Calu3 (cell line): Measurements from ENCODE around the gene PSMB2. TPM values are rescaled to one million over a fixed set of nuclear protein-coding genes. Genes with fewer than 3 reads are reported as not detected.

Source experiments
- BruUV-seq: library from RNA; stranded (reverse); fragments of 400-500 nt; replicated peaks from 2 replicates; lab custom pipeline; 2021; lab: Mats Ljungman, UMichigan
- CTCF ChIA-PET: fragments of 300-600 bp; sonication (Branson Sonifier 250); formaldehyde crosslinking; loops from one replicate; lab custom pipeline; 2022; ENCODE audit warnings: antibody characterized with exemption; lab: Charles Lee
- DNase-seq: peaks from one replicate; pipeline ENCODE4 v3.0.0; 2022
- H3K27ac Mint-ChIP-seq: one replicate; pipeline ENCODE4 v1.8.0; 2022; ENCODE audit warnings: mixed read lengths; ENCODE audit not compliant: unreplicated experiment
- H3K27me3 Mint-ChIP-seq: one replicate; pipeline ENCODE4 v1.8.0; 2022; ENCODE audit warnings: mixed read lengths; ENCODE audit not compliant: unreplicated experiment
- H3K36me3 Mint-ChIP-seq: one replicate; pipeline ENCODE4 v1.8.0; 2022; ENCODE audit warnings: mild to moderate bottlenecking, moderate library complexity, mixed read lengths; ENCODE audit not compliant: insufficient read depth, unreplicated experiment
- H3K4me1 Mint-ChIP-seq: one replicate; pipeline ENCODE4 v1.8.0; 2022; ENCODE audit warnings: mild to moderate bottlenecking, low read depth, mixed read lengths; ENCODE audit not compliant: unreplicated experiment
- H3K4me3 Mint-ChIP-seq: one replicate; pipeline ENCODE4 v1.8.0; 2022; ENCODE audit warnings: mild to moderate bottlenecking, low read depth, moderate library complexity, mixed read lengths; ENCODE audit not compliant: unreplicated experiment
- H3K9me3 Mint-ChIP-seq: one replicate; pipeline ENCODE4 v1.8.0; 2022; ENCODE audit warnings: low read depth, mixed read lengths; ENCODE audit not compliant: unreplicated experiment
- intact Hi-C: fragments of 100-400 bp; cut with micrococcal nuclease; formaldehyde crosslinking; loops from one replicate; pipeline ENCODE4 v1.10.0; 2022; ENCODE audit not compliant: unreplicated experiment
- total RNA-seq: library from RNA; stranded (reverse); gene quantifications from 2 replicates; pipeline ENCODE4 v1.2.3, GENCODE V29; 2022
- TF ChIP-seq, protein P1 (sequence below): fragments of 200-600 bp; IDR thresholded peaks from one replicate; pipeline ENCODE4 v1.8.0; 2022; ENCODE audit warnings: antibody characterized with exemption; ENCODE audit not compliant: unreplicated experiment

Gene PSMB2
- total RNA-seq, 1 experiment from 2014 or later: 109 TPM

DNA sequence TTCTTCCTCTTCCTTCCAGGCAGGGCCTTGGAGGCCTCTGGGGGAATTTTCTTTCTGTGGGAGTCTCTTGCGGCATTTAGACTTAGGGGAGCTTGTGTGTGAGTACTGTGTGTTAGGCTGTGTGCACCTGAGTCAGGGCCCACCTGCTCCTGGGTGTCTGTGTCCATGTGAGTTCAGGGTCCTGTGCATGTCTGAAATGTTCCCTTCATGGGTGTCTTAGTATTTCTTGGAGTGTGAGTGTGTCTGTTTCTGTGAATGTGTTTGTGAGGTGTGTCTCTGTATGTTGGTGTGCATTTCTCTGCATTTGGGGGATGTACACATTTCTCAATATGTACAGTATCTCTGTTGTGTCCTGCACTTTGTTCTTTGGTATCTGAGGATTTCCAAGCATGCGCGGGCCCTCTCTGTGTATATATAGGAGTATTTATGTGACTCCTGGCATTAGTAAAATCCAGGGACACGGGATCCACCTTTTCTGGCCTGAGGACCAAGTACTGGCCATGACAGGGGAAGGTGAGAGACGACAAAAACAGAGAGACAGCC lies 65.8 kb downstream of the PSMB2 start:
- intact Hi-C loops: no loop called here
- Mint-ChIP-seq H3K36me3 (peaks cover 11% of the 10 kb centered on the region), H3K4me1 (peaks cover 12% of the 10 kb centered on the region), H3K9me3 (no peaks in the 10 kb centered on the region), H3K27me3 (peaks cover 45% of the 10 kb centered on the region), H3K27ac (no peak overlapping the region), H3K4me3 (no peak overlapping the region)
- no peak for DNase-seq
- CTCF ChIA-PET: no interaction called here
- TF ChIP-seq, protein P1, sequence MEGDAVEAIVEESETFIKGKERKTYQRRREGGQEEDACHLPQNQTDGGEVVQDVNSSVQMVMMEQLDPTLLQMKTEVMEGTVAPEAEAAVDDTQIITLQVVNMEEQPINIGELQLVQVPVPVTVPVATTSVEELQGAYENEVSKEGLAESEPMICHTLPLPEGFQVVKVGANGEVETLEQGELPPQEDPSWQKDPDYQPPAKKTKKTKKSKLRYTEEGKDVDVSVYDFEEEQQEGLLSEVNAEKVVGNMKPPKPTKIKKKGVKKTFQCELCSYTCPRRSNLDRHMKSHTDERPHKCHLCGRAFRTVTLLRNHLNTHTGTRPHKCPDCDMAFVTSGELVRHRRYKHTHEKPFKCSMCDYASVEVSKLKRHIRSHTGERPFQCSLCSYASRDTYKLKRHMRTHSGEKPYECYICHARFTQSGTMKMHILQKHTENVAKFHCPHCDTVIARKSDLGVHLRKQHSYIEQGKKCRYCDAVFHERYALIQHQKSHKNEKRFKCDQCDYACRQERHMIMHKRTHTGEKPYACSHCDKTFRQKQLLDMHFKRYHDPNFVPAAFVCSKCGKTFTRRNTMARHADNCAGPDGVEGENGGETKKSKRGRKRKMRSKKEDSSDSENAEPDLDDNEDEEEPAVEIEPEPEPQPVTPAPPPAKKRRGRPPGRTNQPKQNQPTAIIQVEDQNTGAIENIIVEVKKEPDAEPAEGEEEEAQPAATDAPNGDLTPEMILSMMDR: no peak
- no TSS peak for BruUV-seq

DNA sequence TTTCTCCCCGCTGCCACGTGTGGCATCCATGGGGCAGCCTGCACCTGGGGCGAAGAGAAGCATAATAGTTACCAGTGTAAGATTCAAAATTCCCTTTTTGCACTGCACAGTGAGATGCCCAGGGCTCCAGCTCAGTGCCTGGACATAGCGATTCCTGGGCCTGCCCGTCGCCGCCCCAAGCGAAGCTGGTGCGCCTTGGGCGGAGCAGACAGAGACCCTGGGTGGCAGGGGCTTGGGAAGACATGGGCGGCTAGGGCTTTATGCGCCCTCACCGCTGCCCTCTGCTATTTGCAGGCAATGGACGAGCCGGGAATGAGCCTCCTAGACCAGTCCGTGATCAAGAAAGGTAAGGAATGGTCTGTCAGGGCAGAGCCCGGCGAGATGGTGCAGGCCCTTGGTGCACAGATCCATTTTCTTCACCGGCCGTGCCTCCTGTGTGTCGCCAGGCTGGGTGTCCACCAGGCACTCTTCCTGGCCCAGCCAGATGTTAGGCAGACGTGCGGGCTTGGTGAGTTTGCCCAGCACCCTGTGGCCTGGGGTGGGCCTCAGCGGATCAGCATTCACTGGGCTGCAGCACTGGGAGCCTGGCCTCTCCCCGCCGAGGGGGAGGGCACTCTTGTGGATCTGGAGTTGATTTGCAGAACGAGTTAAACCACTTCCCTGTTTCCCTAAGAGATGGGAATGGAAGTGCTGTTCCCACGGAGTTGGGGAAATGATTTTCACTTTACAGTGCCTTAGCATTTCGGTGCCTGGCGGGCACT lies 66.5 kb downstream of the PSMB2 start:
- no peak overlapping the region for H3K27ac Mint-ChIP-seq
- peaks cover 19% of the 10 kb centered on the region for H3K4me1 Mint-ChIP-seq
- CTCF ChIA-PET: no interaction called here
- H3K4me3 Mint-ChIP-seq: peak overlapping the region; percentile 63
- H3K9me3 Mint-ChIP-seq: no peaks in the 10 kb centered on the region
- no peak for DNase-seq
- intact Hi-C loops: no loop called here
- BruUV-seq: no TSS peak
- TF ChIP-seq, protein P1: no peak
- peaks cover 11% of the 10 kb centered on the region for H3K36me3 Mint-ChIP-seq
- peaks cover 51% of the 10 kb centered on the region for H3K27me3 Mint-ChIP-seq

DNA sequence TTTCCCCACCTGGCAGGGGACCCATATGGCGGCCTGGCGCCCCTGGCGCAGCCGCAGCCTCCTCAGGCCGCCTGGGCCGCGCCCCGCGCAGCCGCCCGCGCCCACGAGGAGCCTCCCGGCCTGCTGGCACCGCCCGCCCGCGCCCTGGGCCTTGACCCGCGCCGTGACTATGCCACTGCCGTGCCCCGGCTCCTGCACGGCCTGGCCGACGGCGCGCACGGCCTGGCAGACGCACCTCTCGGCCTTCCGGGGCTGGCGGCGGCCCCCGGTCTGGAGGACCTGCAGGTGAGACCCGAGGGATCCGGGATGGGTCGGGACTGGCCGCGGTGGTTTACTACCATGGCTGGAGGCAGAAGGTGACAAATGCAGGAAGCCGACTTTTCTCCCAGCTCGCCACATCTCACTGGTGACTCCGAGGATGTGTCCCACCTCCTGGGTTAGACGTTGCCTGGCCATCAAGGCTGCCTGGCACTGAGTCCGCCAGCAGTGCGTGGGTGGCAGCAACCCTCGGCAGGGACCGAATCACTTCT lies 67.1 kb downstream of the PSMB2 start:
- Mint-ChIP-seq H3K4me1 (peaks cover 25% of the 10 kb centered on the region), H3K36me3 (peaks cover 11% of the 10 kb centered on the region), H3K27me3 (peaks cover 52% of the 10 kb centered on the region), H3K4me3 (peak overlapping the region; percentile 63), H3K9me3 (no peaks in the 10 kb centered on the region), H3K27ac (no peak overlapping the region)
- no peak for DNase-seq
- TF ChIP-seq, protein P1: no peak
- no TSS peak for BruUV-seq
- intact Hi-C loops: no loop called here
- CTCF ChIA-PET: interaction anchor here (1.1 kb wide), 1 partner anchor 141 kb away, joined by 4 read pairs; no protein-coding TSS in a partner anchor

DNA sequence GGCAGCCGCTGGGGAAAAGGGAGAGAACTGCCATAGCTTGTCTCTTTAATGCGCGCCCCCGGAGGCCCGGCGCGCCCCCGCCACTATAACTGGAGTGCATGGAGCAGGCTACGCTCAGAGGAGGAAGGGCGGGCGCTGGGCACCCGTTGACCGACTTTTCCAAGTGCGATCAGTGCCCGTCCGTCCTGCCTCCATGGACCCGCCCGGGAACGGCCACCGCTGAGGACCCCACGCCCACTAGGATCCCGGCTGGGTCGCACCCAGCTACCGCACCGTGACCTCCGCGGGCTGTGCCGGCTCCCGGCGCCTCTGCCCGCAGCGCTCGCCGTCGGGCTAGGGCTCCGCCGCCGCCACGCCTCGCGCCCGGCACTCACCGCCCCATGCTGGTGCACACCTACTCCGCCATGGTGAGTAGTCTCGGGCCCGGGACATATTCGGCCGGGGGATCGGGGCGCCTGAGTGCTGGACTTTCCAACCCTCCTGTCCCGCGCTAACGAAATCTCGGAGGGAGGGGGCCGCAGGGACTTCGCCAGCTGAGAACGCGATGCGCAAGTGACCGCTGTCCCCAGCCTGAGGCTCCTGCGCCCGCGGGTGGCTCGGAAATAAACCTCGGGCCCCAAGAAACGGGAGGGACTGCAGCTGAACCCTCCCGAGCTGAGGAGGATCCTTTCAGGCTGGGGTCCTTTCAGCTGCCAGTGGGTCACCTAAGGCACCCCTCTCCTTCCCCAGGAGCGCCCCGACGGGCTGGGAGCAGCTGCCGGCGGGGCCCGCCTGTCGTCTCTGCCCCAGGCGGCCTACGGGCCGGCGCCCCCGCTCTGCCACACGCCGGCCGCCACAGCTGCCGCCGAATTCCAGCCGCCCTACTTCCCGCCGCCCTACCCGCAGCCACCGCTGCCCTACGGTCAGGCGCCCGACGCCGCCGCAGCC lies 67.9 kb downstream of the PSMB2 start, which contains the start of gene TFAP2E:
Gene TFAP2E, plus strand, starts transcription at position 117 of the 927 bp plus-strand sequence. Its CDS starts 264 bp downstream, at position 381.
- intact Hi-C loops: no loop called here
- BruUV-seq: no TSS peak
- peaks cover 11% of the 10 kb centered on the region for H3K36me3 Mint-ChIP-seq
- peak; percentile 69 for DNase-seq
- H3K4me3 Mint-ChIP-seq: peak within 1 kb of the TSS; percentile 63
- H3K9me3 Mint-ChIP-seq: no peaks in the 10 kb centered on the region
- H3K27ac Mint-ChIP-seq: no peak within 1 kb of the TSS
- TF ChIP-seq, protein P1: no peak
- CTCF ChIA-PET: interaction anchor here (0.5 to 2.7 kb wide), 4 partner anchors 16 to 153 kb away, joined by 3 to 8 read pairs (median 4); partner anchors contain the start of gene KIAA0319L
- H3K4me1 Mint-ChIP-seq: peaks cover 26% of the 10 kb centered on the region
- H3K27me3 Mint-ChIP-seq: peaks cover 52% of the 10 kb centered on the region
